Caco-2 (cell line): ENCODE results near the gene LYPD3. TPM values are rescaled to one million over a fixed set of nuclear protein-coding genes. Genes with fewer than 3 reads are reported as not detected.

Experiments
- BruUV-seq: library from RNA; stranded (reverse); fragments of 400-500 nt; replicated peaks from 2 replicates; lab custom pipeline; 2021; lab: Mats Ljungman, UMichigan
- CTCF ChIA-PET: fragments of 300-600 bp; sonication (Branson Sonifier 250); formaldehyde crosslinking; loops from one replicate; lab custom pipeline; 2022; ENCODE audit warnings: antibody characterized with exemption; lab: Charles Lee
- POLR2A ChIA-PET: fragments of 300-600 bp; sonication (Branson Sonifier 250); formaldehyde crosslinking; loops from one replicate; lab custom pipeline; 2022; ENCODE audit warnings: antibody characterized with exemption; lab: Charles Lee
- DNase-seq, 2 experiments: peaks; one replicate each; pipeline versions ENCODE4 v3.0.0 to v3.0.0-alpha.2; 2020 to 2022
- H3K27me3 ChIP-seq: replicated peaks from 2 replicates; pipeline ENCODE4 v1.6.0; 2011; ENCODE audit warnings: low read length; ENCODE audit not compliant: control insufficient read depth, insufficient read depth
- H3K36me3 ChIP-seq: 2 replicates; pipeline ENCODE4 v1.5.1; 2011; ENCODE audit warnings: low read length; ENCODE audit not compliant: control insufficient read depth, insufficient read depth
- H3K4me1 ChIP-seq: fragments of 250-450 bp; sonication (Bioruptor Pico); 2 replicates; pipeline ENCODE4 v1.5.1; 2020; ENCODE audit warnings: mild to moderate bottlenecking
- H3K4me3 ChIP-seq: 2 replicates; pipeline ENCODE4 v1.5.1; 2011; ENCODE audit warnings: low read depth, mild to moderate bottlenecking, control low read depth, low read length
- H3K9me3 ChIP-seq: fragments of 250-450 bp; sonication (Bioruptor Pico); 2 replicates; pipeline ENCODE4 v1.5.1; 2020; ENCODE audit warnings: mild to moderate bottlenecking, moderate library complexity
- H3K27ac Mint-ChIP-seq: one replicate; pipeline ENCODE4 v1.8.0; 2022; ENCODE audit warnings: mixed read lengths; ENCODE audit not compliant: unreplicated experiment
- H3K27me3 Mint-ChIP-seq: one replicate; pipeline ENCODE4 v1.8.0; 2022; ENCODE audit warnings: mixed read lengths; ENCODE audit not compliant: insufficient read depth, unreplicated experiment
- H3K36me3 Mint-ChIP-seq: one replicate; pipeline ENCODE4 v1.8.0; 2022; ENCODE audit warnings: mild to moderate bottlenecking, mixed read lengths; ENCODE audit not compliant: insufficient read depth, unreplicated experiment
- H3K4me1 Mint-ChIP-seq: one replicate; pipeline ENCODE4 v1.8.0; 2022; ENCODE audit warnings: low read depth, mixed read lengths; ENCODE audit not compliant: unreplicated experiment
- H3K4me3 Mint-ChIP-seq: one replicate; pipeline ENCODE4 v1.8.0; 2022; ENCODE audit warnings: mild to moderate bottlenecking, moderate library complexity, mixed read lengths; ENCODE audit not compliant: unreplicated experiment
- H3K9me3 Mint-ChIP-seq: one replicate; pipeline ENCODE4 v1.8.0; 2022; ENCODE audit warnings: mixed read lengths; ENCODE audit not compliant: unreplicated experiment
- intact Hi-C: fragments of 100-400 bp; cut with micrococcal nuclease; formaldehyde crosslinking; loops from one replicate; pipeline ENCODE4 v1.10.0; 2022; ENCODE audit not compliant: unreplicated experiment
- total RNA-seq: library from RNA; stranded (reverse); gene quantifications from 2 replicates; pipeline ENCODE4 v1.2.3, GENCODE V29; 2022
- TF ChIP-seq, protein P1 (sequence below), 2 experiments: fragments of 200-600 bp in 1 of 2; IDR thresholded peaks; 1 replicate in 1 of 2; 2 replicates in 1 of 2; pipeline versions ENCODE4 v1.5.1 to v1.8.0; 2011 to 2022; ENCODE audit warnings: antibody characterized with exemption in 1 of 2, control low read depth in 1 of 2, inconsistent platforms in 1 of 2, low read depth in 1 of 2, low read length in 1 of 2, mild to moderate bottlenecking in 1 of 2, moderate library complexity in 1 of 2; ENCODE audit not compliant: insufficient read depth in 1 of 2, severe bottlenecking in 1 of 2, unreplicated experiment in 1 of 2

The LYPD3 gene
- total RNA-seq, 1 experiment from 2014 or later = 1.3 TPM

DNA sequence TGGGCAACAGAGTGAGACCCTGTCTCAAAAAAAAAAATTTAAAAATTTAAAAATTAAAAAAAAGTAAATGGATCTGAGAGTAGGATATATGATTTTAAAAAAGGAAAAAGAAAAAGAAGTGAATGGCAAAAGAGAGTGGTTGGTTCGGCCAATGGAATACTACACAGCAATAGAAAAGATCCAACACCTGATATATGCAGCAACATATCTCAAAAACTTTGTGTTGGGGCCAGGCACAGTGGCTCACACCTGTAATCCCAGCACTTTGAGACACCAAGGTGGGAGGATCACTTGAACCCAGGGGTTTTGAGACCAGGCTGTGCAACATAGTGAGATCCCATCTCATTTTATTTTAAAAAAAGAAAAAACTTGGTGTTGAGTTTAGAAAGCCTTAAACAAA lies 1.4 kb upstream of the LYPD3 start:
- BruUV-seq = no TSS peak
- Mint-ChIP-seq H3K4me1 (peaks cover 7% of the 10 kb centered on the region), H3K9me3 (no peaks in the 10 kb centered on the region), H3K36me3 (peaks cover 15% of the 10 kb centered on the region), H3K27me3 (no peaks in the 10 kb centered on the region), H3K4me3 (no peak overlapping the region), H3K27ac (no peak overlapping the region)
- ChIA-PET CTCF (interaction anchor here (1.3 kb wide), 1 partner anchor 20 kb away, joined by 4 read pairs; no protein-coding TSS in a partner anchor), POLR2A (no interaction called here)
- DNase-seq = no peak
- Histone ChIP-seq H3K4me1 (0 out of 2 replicates have a peak, but pooled peaks cover 4% of the 10 kb centered on the region), H3K27me3 (no peaks in the 10 kb centered on the region), H3K36me3 (no peaks in the 10 kb centered on the region), H3K9me3 (no peaks in the 10 kb centered on the region), H3K4me3 (no peak overlapping the region)
- TF ChIP-seq, protein P1, sequence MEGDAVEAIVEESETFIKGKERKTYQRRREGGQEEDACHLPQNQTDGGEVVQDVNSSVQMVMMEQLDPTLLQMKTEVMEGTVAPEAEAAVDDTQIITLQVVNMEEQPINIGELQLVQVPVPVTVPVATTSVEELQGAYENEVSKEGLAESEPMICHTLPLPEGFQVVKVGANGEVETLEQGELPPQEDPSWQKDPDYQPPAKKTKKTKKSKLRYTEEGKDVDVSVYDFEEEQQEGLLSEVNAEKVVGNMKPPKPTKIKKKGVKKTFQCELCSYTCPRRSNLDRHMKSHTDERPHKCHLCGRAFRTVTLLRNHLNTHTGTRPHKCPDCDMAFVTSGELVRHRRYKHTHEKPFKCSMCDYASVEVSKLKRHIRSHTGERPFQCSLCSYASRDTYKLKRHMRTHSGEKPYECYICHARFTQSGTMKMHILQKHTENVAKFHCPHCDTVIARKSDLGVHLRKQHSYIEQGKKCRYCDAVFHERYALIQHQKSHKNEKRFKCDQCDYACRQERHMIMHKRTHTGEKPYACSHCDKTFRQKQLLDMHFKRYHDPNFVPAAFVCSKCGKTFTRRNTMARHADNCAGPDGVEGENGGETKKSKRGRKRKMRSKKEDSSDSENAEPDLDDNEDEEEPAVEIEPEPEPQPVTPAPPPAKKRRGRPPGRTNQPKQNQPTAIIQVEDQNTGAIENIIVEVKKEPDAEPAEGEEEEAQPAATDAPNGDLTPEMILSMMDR (IDR thresholded peaks at IDR 0.05; ENCODE audit: insufficient read depth in 1 of 2, low read depth in 1 of 2, low read length in 1 of 2, severe bottlenecking in 1 of 2, unreplicated experiment in 1 of 2) = no peak
- intact Hi-C loops = loop anchor here (10.0 kb wide), 1 partner anchor 128 kb away; the partner anchor contains the start of genes IRGQ and ZNF576

DNA sequence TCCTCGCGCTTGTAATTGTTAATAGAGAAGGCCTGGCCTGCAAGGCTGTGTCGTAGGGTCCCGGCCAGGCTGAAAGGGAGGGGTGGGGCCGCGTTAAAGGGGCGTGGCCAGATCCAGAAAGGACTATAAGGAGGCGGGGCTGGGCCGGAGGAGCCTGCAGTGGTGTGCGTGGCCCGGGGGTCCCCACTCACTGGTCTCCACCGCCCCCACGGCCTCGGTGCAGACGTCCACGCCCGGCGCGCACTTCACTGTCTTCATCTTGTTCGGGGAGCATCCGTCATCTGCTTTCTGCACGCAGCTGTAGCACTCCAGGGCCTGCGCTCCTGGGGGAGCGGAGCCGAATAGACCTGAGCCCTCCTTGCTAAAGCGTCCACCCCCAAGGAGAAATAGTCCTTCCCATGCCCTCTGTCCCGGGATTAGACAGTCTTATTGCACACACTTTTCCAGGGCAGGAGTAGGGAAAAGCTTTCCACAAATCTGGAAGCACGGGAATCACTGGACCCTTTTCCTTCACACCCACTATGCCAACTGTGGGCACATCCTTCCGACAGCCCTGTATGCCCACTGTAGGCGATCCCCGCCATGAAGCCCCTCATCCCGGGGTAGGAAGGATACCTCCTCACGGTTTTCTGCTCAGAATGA lies 1.2 kb downstream of the LYPD3 start:
- CTCF ChIA-PET = interaction anchor here (1.1 to 2.3 kb wide), 7 partner anchors 15 to 132 kb away, joined by 4 to 32 read pairs (median 11); partner anchors contain the start of genes IRGQ, PHLDB3, ZNF575 and ZNF576
- POLR2A ChIA-PET = interaction anchor here (0.5 to 1.7 kb wide), 6 partner anchors 9 to 1162 kb away, joined by 3 to 17 read pairs (median 4); partner anchors contain the start of genes PAFAH1B3 and PHLDB3
- Histone ChIP-seq H3K9me3 (no peaks in the 10 kb centered on the region), H3K4me1 (0 out of 2 replicates have a peak, but pooled peaks cover 4% of the 10 kb centered on the region), H3K4me3 (peak overlapping the region; percentile 64), H3K27me3 (no peaks in the 10 kb centered on the region), H3K36me3 (no peaks in the 10 kb centered on the region; the same call in none of the 2 replicates)
- Mint-ChIP-seq H3K36me3 (peaks cover 20% of the 10 kb centered on the region), H3K27me3 (no peaks in the 10 kb centered on the region), H3K4me3 (peak overlapping the region; percentile 100), H3K27ac (peak overlapping the region; percentile 95), H3K9me3 (no peaks in the 10 kb centered on the region), H3K4me1 (peaks cover 7% of the 10 kb centered on the region)
- intact Hi-C loops = loop anchor here (5.0 to 10.0 kb wide), 2 partner anchors 63 to 131 kb away; partner anchors contain the start of genes ETHE1, IRGQ and ZNF576
- no TSS peak for BruUV-seq
- peak in 1 of 2 experiments; percentile 80 for DNase-seq
- TF ChIP-seq, protein P1 (IDR thresholded peaks at IDR 0.05; ENCODE audit: insufficient read depth in 1 of 2, low read depth in 1 of 2, low read length in 1 of 2, severe bottlenecking in 1 of 2, unreplicated experiment in 1 of 2) = no peak

DNA sequence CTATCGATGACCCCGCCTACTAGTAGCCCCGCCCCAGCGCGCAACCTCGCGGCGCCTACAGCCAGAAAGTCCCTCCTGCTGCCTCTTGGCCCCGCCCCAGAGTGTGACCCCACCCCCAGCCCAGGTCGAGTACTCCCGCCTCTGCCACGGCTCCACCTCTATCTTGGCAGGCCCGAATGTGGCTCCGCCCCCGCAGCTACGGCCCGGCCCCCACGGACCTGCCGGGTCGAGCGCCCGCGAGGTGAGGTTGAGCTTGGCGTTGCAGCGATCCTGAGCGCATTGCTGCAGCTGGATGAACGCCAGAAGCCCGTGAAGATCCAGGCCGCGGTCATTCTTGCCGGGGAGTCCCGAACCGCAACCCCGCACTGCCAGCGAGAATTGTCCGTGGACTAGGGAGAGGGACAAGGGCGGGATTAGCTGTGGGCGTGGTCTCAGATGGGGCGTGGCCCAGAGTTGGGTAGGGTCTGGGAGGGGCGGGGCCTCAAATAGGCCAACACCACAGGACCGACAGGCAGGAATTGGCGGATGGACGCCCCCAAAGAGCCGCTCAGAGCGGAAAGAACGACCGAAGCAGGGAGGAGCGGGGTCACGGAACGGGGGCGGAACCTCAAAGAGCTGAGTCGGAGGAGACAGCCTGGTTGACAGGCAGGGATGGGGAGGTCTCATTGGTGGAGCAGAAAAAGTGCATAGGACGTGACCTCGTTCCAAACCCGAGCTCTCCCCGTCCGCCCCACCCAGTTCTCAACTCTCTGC lies 1.9 kb downstream of the LYPD3 start:
- Mint-ChIP-seq H3K4me1 (peaks cover 7% of the 10 kb centered on the region), H3K27me3 (no peaks in the 10 kb centered on the region)

More for the DNA sequence above, 1.9 kb downstream of the LYPD3 start:
- BruUV-seq = no TSS peak
- no peaks in the 10 kb centered on the region for H3K9me3 ChIP-seq
- H3K4me3 ChIP-seq = peak overlapping the region; percentile 64
- peak overlapping the region; percentile 95 for H3K27ac Mint-ChIP-seq
- peak; percentile 99 for DNase-seq
- CTCF ChIA-PET = interaction anchor here (0.6 to 2.3 kb wide), 17 partner anchors 9 to 1162 kb away, joined by 3 to 32 read pairs (median 5); partner anchors contain the start of genes IRGQ, PHLDB3, PRR19 and ZNF575
- peaks cover 20% of the 10 kb centered on the region for H3K36me3 Mint-ChIP-seq
- peak overlapping the region; percentile 100 for H3K4me3 Mint-ChIP-seq
- POLR2A ChIA-PET = interaction anchor here (0.5 to 1.7 kb wide), 8 partner anchors 10 to 1079 kb away, joined by 3 to 17 read pairs (median 4); partner anchors contain the start of genes IRGQ and PHLDB3
- intact Hi-C loops = loop anchor here (1.0 to 10.0 kb wide), 6 partner anchors 8 to 131 kb away; partner anchors contain the start of genes ETHE1, IRGQ, PHLDB3 and ZNF576
- H3K4me1 ChIP-seq = 0 out of 2 replicates have a peak, but pooled peaks cover 4% of the 10 kb centered on the region
- no peaks in the 10 kb centered on the region; the same call in none of the 2 replicates for H3K36me3 ChIP-seq
- H3K27me3 ChIP-seq = no peaks in the 10 kb centered on the region
- H3K9me3 Mint-ChIP-seq = no peaks in the 10 kb centered on the region
- TF ChIP-seq, protein P1 (IDR thresholded peaks at IDR 0.05; ENCODE audit: insufficient read depth in 1 of 2, low read depth in 1 of 2, low read length in 1 of 2, severe bottlenecking in 1 of 2, unreplicated experiment in 1 of 2) = no peak
